ENCODE data around the gene CEP85L.
A peak's percentile ranks its signal among the peaks of the same experiment; 100 is the strongest.

The CEP85L gene

GRCh38 chr6:118672678-118673077, 21.3 kb upstream of the CEP85L start:
- ATAC-seq, result no peak
- TF ChIP-seq, protein P1, sequence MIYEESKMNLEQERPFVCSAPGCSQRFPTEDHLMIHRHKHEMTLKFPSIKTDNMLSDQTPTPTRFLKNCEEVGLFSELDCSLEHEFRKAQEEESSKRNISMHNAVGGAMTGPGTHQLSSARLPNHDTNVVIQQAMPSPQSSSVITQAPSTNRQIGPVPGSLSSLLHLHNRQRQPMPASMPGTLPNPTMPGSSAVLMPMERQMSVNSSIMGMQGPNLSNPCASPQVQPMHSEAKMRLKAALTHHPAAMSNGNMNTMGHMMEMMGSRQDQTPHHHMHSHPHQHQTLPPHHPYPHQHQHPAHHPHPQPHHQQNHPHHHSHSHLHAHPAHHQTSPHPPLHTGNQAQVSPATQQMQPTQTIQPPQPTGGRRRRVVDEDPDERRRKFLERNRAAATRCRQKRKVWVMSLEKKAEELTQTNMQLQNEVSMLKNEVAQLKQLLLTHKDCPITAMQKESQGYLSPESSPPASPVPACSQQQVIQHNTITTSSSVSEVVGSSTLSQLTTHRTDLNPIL (CRISPR knock-in tag; IDR thresholded peaks at IDR 0.05; ENCODE audit: low read depth), result no peak
- TF ChIP-seq, protein P2, sequence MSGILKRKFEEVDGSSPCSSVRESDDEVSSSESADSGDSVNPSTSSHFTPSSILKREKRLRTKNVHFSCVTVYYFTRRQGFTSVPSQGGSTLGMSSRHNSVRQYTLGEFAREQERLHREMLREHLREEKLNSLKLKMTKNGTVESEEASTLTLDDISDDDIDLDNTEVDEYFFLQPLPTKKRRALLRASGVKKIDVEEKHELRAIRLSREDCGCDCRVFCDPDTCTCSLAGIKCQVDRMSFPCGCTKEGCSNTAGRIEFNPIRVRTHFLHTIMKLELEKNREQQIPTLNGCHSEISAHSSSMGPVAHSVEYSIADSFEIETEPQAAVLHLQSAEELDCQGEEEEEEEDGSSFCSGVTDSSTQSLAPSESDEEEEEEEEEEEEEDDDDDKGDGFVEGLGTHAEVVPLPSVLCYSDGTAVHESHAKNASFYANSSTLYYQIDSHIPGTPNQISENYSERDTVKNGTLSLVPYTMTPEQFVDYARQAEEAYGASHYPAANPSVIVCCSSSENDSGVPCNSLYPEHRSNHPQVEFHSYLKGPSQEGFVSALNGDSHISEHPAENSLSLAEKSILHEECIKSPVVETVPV (CRISPR knock-in tag; IDR thresholded peaks at IDR 0.05), result no peak
- TF ChIP-seq ZNF565 (CRISPR knock-in tag; conservative IDR thresholded peaks at IDR 0.05; ENCODE audit: low read depth) (no peak), OSR1 (CRISPR knock-in tag; IDR thresholded peaks at IDR 0.05) (no peak), ZFP30 (CRISPR knock-in tag; IDR thresholded peaks at IDR 0.05) (no peak), BACH2 (CRISPR knock-in tag; IDR thresholded peaks at IDR 0.05; ENCODE audit: borderline replicate concordance) (no peak), ARNTL (CRISPR knock-in tag; IDR thresholded peaks at IDR 0.05; ENCODE audit: borderline replicate concordance, low read depth) (no peak), RARB (CRISPR knock-in tag; IDR thresholded peaks at IDR 0.05) (no peak), ESRRG (CRISPR knock-in tag; IDR thresholded peaks at IDR 0.05) (no peak), ZC3H10 (CRISPR knock-in tag; IDR thresholded peaks at IDR 0.05) (no peak), SNAI2 (CRISPR knock-in tag; IDR thresholded peaks at IDR 0.05) (no peak), CSDC2 (CRISPR knock-in tag; IDR thresholded peaks at IDR 0.05) (no peak), TCF4 (CRISPR knock-in tag; IDR thresholded peaks at IDR 0.05; ENCODE audit: borderline replicate concordance) (no peak), TSHZ2 (CRISPR knock-in tag; IDR thresholded peaks at IDR 0.05) (no peak)
- TF ChIP-seq, protein P3, sequence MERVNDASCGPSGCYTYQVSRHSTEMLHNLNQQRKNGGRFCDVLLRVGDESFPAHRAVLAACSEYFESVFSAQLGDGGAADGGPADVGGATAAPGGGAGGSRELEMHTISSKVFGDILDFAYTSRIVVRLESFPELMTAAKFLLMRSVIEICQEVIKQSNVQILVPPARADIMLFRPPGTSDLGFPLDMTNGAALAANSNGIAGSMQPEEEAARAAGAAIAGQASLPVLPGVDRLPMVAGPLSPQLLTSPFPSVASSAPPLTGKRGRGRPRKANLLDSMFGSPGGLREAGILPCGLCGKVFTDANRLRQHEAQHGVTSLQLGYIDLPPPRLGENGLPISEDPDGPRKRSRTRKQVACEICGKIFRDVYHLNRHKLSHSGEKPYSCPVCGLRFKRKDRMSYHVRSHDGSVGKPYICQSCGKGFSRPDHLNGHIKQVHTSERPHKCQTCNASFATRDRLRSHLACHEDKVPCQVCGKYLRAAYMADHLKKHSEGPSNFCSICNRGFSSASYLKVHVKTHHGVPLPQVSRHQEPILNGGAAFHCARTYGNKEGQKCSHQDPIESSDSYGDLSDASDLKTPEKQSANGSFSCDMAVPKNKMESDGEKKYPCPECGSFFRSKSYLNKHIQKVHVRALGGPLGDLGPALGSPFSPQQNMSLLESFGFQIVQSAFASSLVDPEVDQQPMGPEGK (CRISPR knock-in tag; IDR thresholded peaks at IDR 0.05; ENCODE audit: borderline replicate concordance), result no peak
- TF ChIP-seq, protein P4, sequence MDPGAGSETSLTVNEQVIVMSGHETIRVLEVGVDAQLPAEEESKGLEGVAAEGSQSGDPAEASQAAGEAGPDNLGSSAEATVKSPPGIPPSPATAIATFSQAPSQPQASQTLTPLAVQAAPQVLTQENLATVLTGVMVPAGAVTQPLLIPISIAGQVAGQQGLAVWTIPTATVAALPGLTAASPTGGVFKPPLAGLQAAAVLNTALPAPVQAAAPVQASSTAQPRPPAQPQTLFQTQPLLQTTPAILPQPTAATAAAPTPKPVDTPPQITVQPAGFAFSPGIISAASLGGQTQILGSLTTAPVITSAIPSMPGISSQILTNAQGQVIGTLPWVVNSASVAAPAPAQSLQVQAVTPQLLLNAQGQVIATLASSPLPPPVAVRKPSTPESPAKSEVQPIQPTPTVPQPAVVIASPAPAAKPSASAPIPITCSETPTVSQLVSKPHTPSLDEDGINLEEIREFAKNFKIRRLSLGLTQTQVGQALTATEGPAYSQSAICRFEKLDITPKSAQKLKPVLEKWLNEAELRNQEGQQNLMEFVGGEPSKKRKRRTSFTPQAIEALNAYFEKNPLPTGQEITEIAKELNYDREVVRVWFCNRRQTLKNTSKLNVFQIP (CRISPR knock-in tag; IDR thresholded peaks at IDR 0.05; ENCODE audit: borderline replicate concordance, low read depth), result no peak

- no peak for TF ChIP-seq ISL1 (CRISPR knock-in tag; IDR thresholded peaks at IDR 0.05)
- TF ChIP-seq ZNF8 (CRISPR knock-in tag; IDR thresholded peaks at IDR 0.05), result no peak
- no peak for TF ChIP-seq BACH2 (CRISPR knock-in tag; IDR thresholded peaks at IDR 0.05; ENCODE audit: borderline replicate concordance)
- TF ChIP-seq SNAI2 (CRISPR knock-in tag; IDR thresholded peaks at IDR 0.05), result no peak
- TF ChIP-seq ZFP3 (CRISPR knock-in tag; IDR thresholded peaks at IDR 0.05), result no peak
- no peak for TF ChIP-seq ARNTL (CRISPR knock-in tag; IDR thresholded peaks at IDR 0.05; ENCODE audit: borderline replicate concordance, low read depth)
- TF ChIP-seq ZNF565 (CRISPR knock-in tag; conservative IDR thresholded peaks at IDR 0.05; ENCODE audit: low read depth), result no peak
- TF ChIP-seq ESRRG (CRISPR knock-in tag; IDR thresholded peaks at IDR 0.05), result no peak
- TF ChIP-seq RARB (CRISPR knock-in tag; IDR thresholded peaks at IDR 0.05), result no peak
- ATAC-seq, result no peak
These were observed 18.2 kb upstream of the CEP85L start for GRCh38 chr6:118669561-118669960.

DNA sequence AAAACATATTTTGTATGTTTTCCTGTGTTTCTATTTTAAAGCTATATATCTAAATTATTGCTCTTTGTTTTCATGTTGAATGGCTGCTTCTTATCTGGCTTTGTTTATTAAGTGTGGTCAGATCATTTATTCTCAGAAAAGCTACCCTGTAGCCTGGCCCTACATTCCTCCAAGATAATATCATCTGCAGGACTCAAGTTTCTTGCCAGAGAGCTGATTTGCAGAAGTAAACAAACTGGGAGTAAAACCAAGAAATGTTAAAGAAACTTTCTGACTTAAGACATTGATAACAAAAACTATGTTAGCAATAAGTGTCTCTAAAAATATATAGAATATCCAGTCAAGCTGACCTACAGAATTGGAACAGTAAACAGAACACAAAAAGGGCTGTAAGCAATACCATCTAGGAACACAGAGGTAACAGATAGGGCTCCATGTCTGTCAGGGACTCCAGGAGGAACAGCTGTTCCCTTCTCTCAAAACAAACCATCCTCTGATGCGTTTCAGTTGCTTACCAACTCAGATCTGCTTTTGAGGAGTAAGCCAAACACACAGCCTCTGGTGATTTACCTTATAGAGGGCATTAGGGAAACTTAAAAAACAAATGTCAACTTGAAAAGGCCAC, 17.5 kb upstream of the CEP85L start:
- TF ChIP-seq ZNF8 (CRISPR knock-in tag; IDR thresholded peaks at IDR 0.05) (no peak), ARNTL (CRISPR knock-in tag; IDR thresholded peaks at IDR 0.05; ENCODE audit: borderline replicate concordance, low read depth) (no peak), ZNF70 (CRISPR knock-in tag; IDR thresholded peaks at IDR 0.05) (no peak), GLIS3 (CRISPR knock-in tag; IDR thresholded peaks at IDR 0.05) (no peak), RARB (CRISPR knock-in tag; IDR thresholded peaks at IDR 0.05) (no peak), BACH2 (CRISPR knock-in tag; IDR thresholded peaks at IDR 0.05; ENCODE audit: borderline replicate concordance) (no peak), ISL1 (CRISPR knock-in tag; IDR thresholded peaks at IDR 0.05) (no peak), ZFP30 (CRISPR knock-in tag; IDR thresholded peaks at IDR 0.05) (no peak), ZFP3 (CRISPR knock-in tag; IDR thresholded peaks at IDR 0.05) (no peak), ZC3H10 (CRISPR knock-in tag; IDR thresholded peaks at IDR 0.05) (no peak)
- TF ChIP-seq, protein P1 (CRISPR knock-in tag; IDR thresholded peaks at IDR 0.05; ENCODE audit: low read depth), result no peak

More for the DNA sequence above, 17.5 kb upstream of the CEP85L start:
- peak; percentile 92 for ATAC-seq
